ENCODE data around the gene AKAP4. TPM values are rescaled to one million over a fixed set of nuclear protein-coding genes. Genes with fewer than 3 reads are reported as not detected.

The AKAP4 gene
- total RNA-seq (ENCODE audit: insufficient read depth, low replicate concordance), result 0.24 TPM

GRCh38 chrX:50200907-50201306, at the start of gene AKAP4:
AKAP4 (minus strand) TSS chrX:50201007; CDS start chrX:50200889, 118 bp downstream.
- DNase-seq (ENCODE audit: low spot score), result peak; percentile 60

- no peak for DNase-seq (ENCODE audit: low spot score)
Measured at GRCh38 chrX:50211510-50211909, 10.7 kb upstream of the AKAP4 start.

GRCh38 chrX:50206753-50207152, 5.9 kb upstream of the AKAP4 start:
- no peak for DNase-seq (ENCODE audit: low spot score)

- peak; percentile 63 for DNase-seq (ENCODE audit: low spot score)
Measured at GRCh38 chrX:50204364-50204899, 3.6 kb upstream of the AKAP4 start, which contains the start of gene CCNB3. CCNB3 (plus strand) TSS chrX:50204765; CDS start chrX:50285164, 80,399 bp downstream.

GRCh38 chrX:50202539-50202938, 1.7 kb upstream of the AKAP4 start:
- DNase-seq (ENCODE audit: low spot score), result no peak

- DNase-seq (ENCODE audit: low spot score), result no peak
Measured at GRCh38 chrX:50198348-50198747, 2.5 kb downstream of the AKAP4 start.

- peak; percentile 68 for DNase-seq (ENCODE audit: low spot score)
Measured at GRCh38 chrX:50188859-50189600, 11.8 kb downstream of the AKAP4 start.

- no peak for DNase-seq (ENCODE audit: low spot score)
Measured at GRCh38 chrX:50183891-50184290, 16.9 kb downstream of the AKAP4 start.

- DNase-seq (ENCODE audit: low spot score), result no peak
Measured at GRCh38 chrX:50180073-50180940, 20.5 kb downstream of the AKAP4 start.

- no peak for DNase-seq (ENCODE audit: low spot score)
Measured at GRCh38 chrX:50169717-50170116, 31.1 kb downstream of the AKAP4 start.

- DNase-seq (ENCODE audit: low spot score), result no peak
Measured at GRCh38 chrX:50168241-50168687, 32.5 kb downstream of the AKAP4 start.

GRCh38 chrX:50167366-50167765, 33.4 kb downstream of the AKAP4 start:
- DNase-seq (ENCODE audit: low spot score), result no peak

GRCh38 chrX:50165727-50166126, 35.1 kb downstream of the AKAP4 start:
- no peak for DNase-seq (ENCODE audit: low spot score)

- DNase-seq (ENCODE audit: low spot score), result no peak
Measured at GRCh38 chrX:50161127-50161526, 39.7 kb downstream of the AKAP4 start.

- no peak for DNase-seq (ENCODE audit: low spot score)
Measured at GRCh38 chrX:50158593-50158992, 42.2 kb downstream of the AKAP4 start.

GRCh38 chrX:50157545-50158135, 43.2 kb downstream of the AKAP4 start:
- no peak for DNase-seq (ENCODE audit: low spot score)

GRCh38 chrX:50154429-50154828, 46.4 kb downstream of the AKAP4 start:
- no peak for DNase-seq (ENCODE audit: low spot score)

GRCh38 chrX:50152456-50152855, 48.4 kb downstream of the AKAP4 start:
- DNase-seq (ENCODE audit: low spot score), result no peak

- no peak for DNase-seq (ENCODE audit: low spot score)
Measured at GRCh38 chrX:50147972-50148371, 52.8 kb downstream of the AKAP4 start.

Measured in umbilical cord (tissue), 2 donors.